Fibroblast of pulmonary artery (primary cell): ENCODE results near the gene KCTD17.

ENCODE experiments used
- DNase-seq: peaks from one replicate; pipeline ENCODE4 v3.0.0-alpha.2; 2010; ENCODE audit warnings: low read depth
- H3K4me3 ChIP-seq: replicated peaks from 2 replicates; pipeline ENCODE4 v1.5.1; 2011; ENCODE audit warnings: low read depth, mild to moderate bottlenecking, control low read depth, low read length, moderate library complexity
- CTCF ChIP-seq: IDR thresholded peaks from 2 replicates; pipeline ENCODE4 v1.5.1; 2011; ENCODE audit warnings: mild to moderate bottlenecking, control low read depth, low read length, inconsistent platforms; ENCODE audit errors: missing control alignments

Gene KCTD17

GRCh38 chr22:37015587-37015878 is 36.0 kb upstream of the KCTD17 start:
- no peak for DNase-seq
- H3K4me3 ChIP-seq: no peak overlapping the region
- no peak for TF ChIP-seq CTCF

GRCh38 chr22:37016134-37016910 is 35.2 kb upstream of the KCTD17 start:
- no peak for TF ChIP-seq CTCF
- no peak for DNase-seq
- no peak overlapping the region for H3K4me3 ChIP-seq

- no peak for TF ChIP-seq CTCF
- H3K4me3 ChIP-seq: no peak overlapping the region
Observed at GRCh38 chr22:37017356-37017755, 34.2 kb upstream of the KCTD17 start.

GRCh38 chr22:37018086-37018814 is 33.3 kb upstream of the KCTD17 start:
- TF ChIP-seq CTCF: no peak
- DNase-seq: no peak
- H3K4me3 ChIP-seq: peak overlapping the region; percentile 74

More at GRCh38 chr22:37017356-37017755, 34.2 kb upstream of the KCTD17 start:
- no peak for DNase-seq

GRCh38 chr22:37018815-37019308 is 32.7 kb upstream of the KCTD17 start:
- H3K4me3 ChIP-seq: peak overlapping the region; percentile 74
- DNase-seq: peak; percentile 58
- TF ChIP-seq CTCF: no peak

GRCh38 chr22:37019309-37020191 is 32.0 kb upstream of the KCTD17 start, which contains the start of the genes MPST and TST:
MPST (plus strand) TSS chr22:37019742; CDS start chr22:37019837, 95 bp downstream.
TST (minus strand) TSS chr22:37019447; CDS start chr22:37018732, 715 bp downstream.
- TF ChIP-seq CTCF: no peak
- DNase-seq: peak; percentile 62

More at GRCh38 chr22:37019309-37020191, 32.0 kb upstream of the KCTD17 start, which contains the start of the genes MPST and TST:
- peak within 1 kb of the TSS; percentile 79 for H3K4me3 ChIP-seq
